Left ventricle myocardium inferior (tissue), 1 donor: ENCODE measurements around the gene PQBP1. TPM values are rescaled to one million over a fixed set of nuclear protein-coding genes. Genes with fewer than 3 reads are reported as not detected.

ENCODE experiments used
- DNase-seq: peaks from one replicate; pipeline ENCODE4 v3.0.0-alpha.2; 2020
- H3K27ac ChIP-seq: fragments of 200-600 bp; replicated peaks from 2 replicates; pipeline ENCODE4 v1.8.0; 2021
- H3K27me3 ChIP-seq: fragments of 200-600 bp; 2 replicates; pipeline ENCODE4 v1.8.0; 2021; ENCODE audit warnings: low read depth
- H3K36me3 ChIP-seq: fragments of 200-600 bp; 2 replicates; pipeline ENCODE4 v1.8.0; 2021
- H3K4me1 ChIP-seq: fragments of 200-600 bp; 2 replicates; pipeline ENCODE4 v1.8.0; 2021
- H3K4me3 ChIP-seq: fragments of 200-600 bp; 2 replicates; pipeline ENCODE4 v1.8.0; 2021; ENCODE audit warnings: mild to moderate bottlenecking, moderate library complexity
- H3K9me3 ChIP-seq: fragments of 200-600 bp; replicated peaks from 2 replicates; pipeline ENCODE4 v1.8.0; 2021
- CTCF ChIP-seq: fragments of 200-600 bp; IDR thresholded peaks from 2 replicates; pipeline ENCODE4 v1.8.0; 2021; ENCODE audit warnings: antibody characterized with exemption, mild to moderate bottlenecking, borderline replicate concordance
- intact Hi-C: fragments of 100-400 bp; cut with micrococcal nuclease; formaldehyde crosslinking; loops from one replicate; pipeline ENCODE4 v1.11.0; 2022
- total RNA-seq: library from RNA; stranded (reverse); fragmentation: NEBNext Ultra II Directional; extraction: Animal tissue kit (Norgen Biotek cat#: 25700); gene quantifications from one replicate; pipeline ENCODE4 v1.2.1, GENCODE V29; 2021
- donor health status: DM: no; HTN: yes; CAD: no; lungs with severe emphysema.

The PQBP1 gene
- total RNA-seq, 1 donor from 2014 or later, result 60.3 TPM

- Histone ChIP-seq H3K27me3 (no peaks in the 10 kb centered on the region), H3K36me3 (peaks cover 14% of the 10 kb centered on the region), H3K9me3 (no peaks in the 10 kb centered on the region), H3K4me3 (peak overlapping the region; percentile 74), H3K27ac (peak overlapping the region; percentile 75), H3K4me1 (peaks cover 11% of the 10 kb centered on the region)
- peak; percentile 86 for DNase-seq
- TF ChIP-seq CTCF, result peak; percentile 64
- intact Hi-C loops, result no loop called here
Observed at GRCh38 chrX:48891402-48892288, 6.1 kb upstream of the PQBP1 start.

- Histone ChIP-seq H3K36me3 (peaks cover 14% of the 10 kb centered on the region), H3K4me3 (no peak overlapping the region), H3K9me3 (no peaks in the 10 kb centered on the region), H3K27me3 (no peaks in the 10 kb centered on the region), H3K4me1 (peaks cover 14% of the 10 kb centered on the region), H3K27ac (no peak overlapping the region)
- DNase-seq, result no peak
- intact Hi-C loops, result no loop called here
- TF ChIP-seq CTCF, result no peak
Observed at GRCh38 chrX:48892896-48893295, 4.8 kb upstream of the PQBP1 start.

GRCh38 chrX:48893556-48894348 is 4.0 kb upstream of the PQBP1 start:
- peaks cover 14% of the 10 kb centered on the region for H3K36me3 ChIP-seq
- DNase-seq, result no peak
- H3K9me3 ChIP-seq, result no peaks in the 10 kb centered on the region
- intact Hi-C loops, result no loop called here
- no peak overlapping the region for H3K4me3 ChIP-seq
- no peak for TF ChIP-seq CTCF
- H3K27ac ChIP-seq, result no peak overlapping the region
- H3K27me3 ChIP-seq, result no peaks in the 10 kb centered on the region
- H3K4me1 ChIP-seq, result peaks cover 20% of the 10 kb centered on the region

- Histone ChIP-seq H3K4me3 (no peak overlapping the region), H3K9me3 (no peaks in the 10 kb centered on the region), H3K27ac (no peak overlapping the region), H3K4me1 (peaks cover 30% of the 10 kb centered on the region), H3K27me3 (no peaks in the 10 kb centered on the region), H3K36me3 (peaks cover 19% of the 10 kb centered on the region)
- DNase-seq, result no peak
- TF ChIP-seq CTCF, result no peak
- intact Hi-C loops, result no loop called here
Observed at GRCh38 chrX:48894891-48895290, 2.8 kb upstream of the PQBP1 start.

- Histone ChIP-seq H3K36me3 (peaks cover 24% of the 10 kb centered on the region), H3K27ac (peak overlapping the region; percentile 94), H3K4me3 (peak overlapping the region; percentile 82), H3K9me3 (no peaks in the 10 kb centered on the region), H3K27me3 (no peaks in the 10 kb centered on the region), H3K4me1 (peaks cover 30% of the 10 kb centered on the region)
- no peak for DNase-seq
- no peak for TF ChIP-seq CTCF
- intact Hi-C loops, result no loop called here
Observed at GRCh38 chrX:48896611-48897011, 1.1 kb upstream of the PQBP1 start.
